Stimulated activated CD8-positive, alpha-beta memory T cell treated with anti-CD3 and anti-CD28 coated beads, Interleukin-4, amount 100 ng/mL, for 48 hours (primary cell): ENCODE results near the gene SLC6A9.

Source experiments
- DNase-seq: peaks from one replicate; pipeline ENCODE4 v3.0.0-alpha.2; 2020

SLC6A9 gene

DNA sequence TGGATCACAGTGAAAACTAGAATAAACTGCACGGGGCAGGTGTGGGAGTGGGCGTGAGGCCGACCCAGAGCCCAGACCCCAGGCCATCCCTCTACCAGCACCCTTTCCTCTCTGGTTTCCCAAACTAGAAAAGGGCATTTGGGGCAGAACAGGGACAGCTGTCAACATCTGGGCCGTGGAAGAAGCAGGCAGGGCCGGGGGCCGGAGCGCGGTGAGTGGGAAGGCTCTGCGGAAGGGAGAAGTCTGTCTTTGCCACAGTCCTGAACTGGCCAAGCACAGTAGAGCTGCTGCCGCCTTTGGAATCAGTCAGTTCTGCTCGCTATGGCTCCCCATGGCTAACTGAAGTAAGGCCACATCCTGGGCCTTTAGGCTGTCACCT is 33.3 kb downstream of the SLC6A9 start:
- no peak for DNase-seq

DNA sequence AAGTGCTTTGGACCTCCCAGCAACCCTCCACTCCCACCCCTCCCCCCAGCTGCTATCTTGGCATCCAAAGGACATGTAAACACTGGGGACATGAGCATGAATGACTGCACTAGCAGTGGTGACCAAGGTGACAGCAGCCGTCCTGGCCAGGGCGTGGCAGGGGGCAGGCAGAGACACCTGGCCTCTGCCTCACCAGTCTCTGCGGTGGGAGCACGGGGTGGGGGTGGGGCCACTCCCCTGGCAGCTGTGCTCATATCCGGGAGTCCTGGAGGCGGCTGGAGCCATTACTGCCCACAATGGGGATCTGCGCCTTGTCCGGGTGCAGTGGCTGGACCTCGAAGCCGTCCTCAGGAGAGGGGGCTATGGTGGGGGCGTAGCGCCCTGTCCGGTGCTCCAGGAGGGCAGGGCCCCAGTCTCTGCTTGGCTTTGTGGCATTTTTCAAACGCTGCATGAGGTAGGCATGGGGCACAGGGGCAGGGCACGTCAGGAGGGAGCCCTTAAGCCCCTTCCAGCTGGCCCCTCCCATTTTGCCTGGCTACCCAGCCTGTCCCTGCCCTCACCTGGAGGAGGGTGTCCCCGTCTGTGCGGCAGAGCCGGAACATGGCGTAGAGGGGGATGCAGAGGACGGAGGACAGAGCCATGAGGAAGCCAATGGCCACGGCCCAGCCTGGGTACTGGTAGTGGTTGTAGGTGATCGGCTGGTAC is 33.8 kb downstream of the SLC6A9 start:
- DNase-seq, result no peak

DNA sequence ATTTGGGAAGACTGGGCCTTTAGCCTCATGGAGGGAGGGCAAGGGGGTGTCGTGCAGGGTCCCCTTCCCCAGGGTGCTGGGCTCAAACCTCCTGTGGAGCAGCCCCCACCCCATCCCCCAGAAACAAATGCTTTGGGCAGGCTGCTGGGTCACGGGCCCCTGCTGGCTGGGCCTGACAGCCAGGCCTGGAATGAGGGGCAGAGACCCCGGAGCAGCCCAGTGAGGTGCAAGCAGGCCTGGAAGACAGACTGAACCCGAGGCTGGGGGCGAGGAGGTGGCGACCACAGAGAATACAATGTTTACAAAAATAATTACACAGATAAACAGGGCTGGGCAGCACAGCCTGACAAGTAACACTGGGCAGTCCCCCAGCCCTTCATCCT is 34.5 kb downstream of the SLC6A9 start:
- no peak for DNase-seq

DNA sequence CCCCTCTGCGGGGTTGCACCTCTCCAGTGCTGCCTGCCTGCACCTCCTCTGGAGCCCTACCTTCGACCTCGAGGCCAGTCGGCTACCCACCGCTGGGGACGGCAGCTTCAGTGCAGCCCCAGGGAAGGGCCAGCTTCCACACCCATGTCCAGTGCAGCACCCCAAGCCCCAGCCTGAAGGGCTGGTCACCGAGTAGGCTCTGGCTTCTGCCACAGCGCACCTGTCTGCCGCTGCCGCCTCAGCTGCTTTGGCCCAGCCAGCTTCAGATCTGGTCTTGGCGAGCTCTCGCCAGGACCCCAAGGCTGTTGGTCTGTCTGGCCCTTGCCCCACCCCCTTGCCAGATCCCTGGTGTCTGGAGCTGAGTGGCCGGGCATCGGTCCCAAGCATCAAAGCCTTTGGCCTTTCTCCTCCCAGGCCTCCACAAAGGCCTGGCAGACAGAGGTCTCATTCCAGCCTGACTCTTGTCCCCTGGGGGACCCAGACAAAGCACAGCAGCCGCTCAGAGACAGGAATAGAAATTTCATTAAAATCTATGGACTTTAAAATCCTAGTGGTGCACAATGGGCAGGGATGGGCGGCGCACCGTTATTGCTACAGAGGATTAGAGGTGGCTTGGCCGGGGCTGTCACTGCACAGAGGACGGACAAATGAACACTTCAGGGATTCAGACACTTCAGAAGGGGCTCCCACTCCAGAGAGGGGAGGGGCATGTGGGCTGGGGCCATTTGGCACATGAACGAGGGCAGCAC is 35.1 kb downstream of the SLC6A9 start:
- no peak for DNase-seq

DNA sequence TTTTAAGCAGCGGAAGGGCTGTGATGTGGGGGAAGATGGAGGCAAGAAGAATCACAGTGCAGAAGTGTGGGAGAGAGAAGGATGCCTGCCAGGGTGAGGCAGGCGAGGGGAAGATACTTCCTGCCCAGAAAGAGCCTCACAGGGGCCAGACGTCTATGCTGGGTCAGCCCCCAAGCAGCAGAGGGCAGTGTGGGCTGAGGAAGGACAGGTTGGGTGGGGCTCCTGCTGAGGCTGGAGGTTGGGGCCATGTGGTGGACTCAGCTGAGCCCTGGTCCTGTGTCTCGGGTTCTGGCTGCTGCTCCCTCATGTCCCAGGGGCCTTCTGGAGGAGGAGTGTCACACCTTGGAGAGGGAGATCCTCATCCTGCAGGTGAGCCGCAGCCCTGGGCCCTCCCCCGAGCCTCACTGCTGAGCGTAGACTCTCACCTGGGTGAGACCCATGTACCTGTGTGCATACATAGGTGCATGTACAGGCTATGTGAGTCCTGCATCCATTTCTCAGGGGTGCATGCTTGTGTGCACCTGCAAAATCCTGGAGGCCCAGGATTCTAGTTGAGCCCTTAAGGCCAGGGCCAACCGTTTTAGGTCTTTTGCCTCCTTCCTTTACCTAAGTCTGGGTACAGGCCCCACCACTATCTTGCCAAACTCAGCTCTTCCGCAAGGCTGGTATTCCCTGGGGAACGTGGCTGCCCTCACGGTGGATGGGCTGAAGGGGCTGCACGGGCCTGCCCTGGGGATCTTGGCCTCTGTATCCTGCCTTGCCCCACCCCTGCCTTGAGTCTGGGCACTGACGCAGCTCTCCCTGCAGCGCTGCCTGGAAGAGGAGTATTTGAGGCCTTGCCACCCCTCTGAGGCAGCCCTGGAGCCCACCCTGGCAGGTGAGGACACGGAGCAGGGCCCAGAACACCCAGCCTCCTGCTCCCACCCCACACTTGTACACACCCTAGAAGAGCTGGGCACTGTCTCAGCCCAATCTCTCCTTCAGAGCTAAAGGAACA is 36.2 kb downstream of the SLC6A9 start:
- DNase-seq, result no peak

DNA sequence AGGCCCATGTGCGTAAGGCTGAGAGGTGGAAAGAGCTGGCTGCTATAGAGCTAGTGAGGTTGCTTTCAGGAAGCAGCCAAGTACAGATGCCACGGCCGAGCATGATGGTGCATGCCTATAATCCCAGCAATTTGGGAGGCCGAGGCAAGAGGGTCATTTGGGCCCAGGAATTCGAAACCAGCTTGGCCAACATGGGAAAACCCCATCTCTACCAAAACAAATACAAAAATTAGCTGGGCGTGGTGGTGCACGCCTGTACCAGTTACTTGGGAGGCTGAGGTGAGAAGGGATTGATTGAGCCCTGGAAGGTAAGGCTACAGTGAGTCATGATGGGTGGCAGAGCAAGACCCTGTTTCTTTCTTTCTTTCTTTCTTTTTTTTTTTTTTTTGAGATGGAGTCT is 37.2 kb downstream of the SLC6A9 start:
- DNase-seq, result no peak

DNA sequence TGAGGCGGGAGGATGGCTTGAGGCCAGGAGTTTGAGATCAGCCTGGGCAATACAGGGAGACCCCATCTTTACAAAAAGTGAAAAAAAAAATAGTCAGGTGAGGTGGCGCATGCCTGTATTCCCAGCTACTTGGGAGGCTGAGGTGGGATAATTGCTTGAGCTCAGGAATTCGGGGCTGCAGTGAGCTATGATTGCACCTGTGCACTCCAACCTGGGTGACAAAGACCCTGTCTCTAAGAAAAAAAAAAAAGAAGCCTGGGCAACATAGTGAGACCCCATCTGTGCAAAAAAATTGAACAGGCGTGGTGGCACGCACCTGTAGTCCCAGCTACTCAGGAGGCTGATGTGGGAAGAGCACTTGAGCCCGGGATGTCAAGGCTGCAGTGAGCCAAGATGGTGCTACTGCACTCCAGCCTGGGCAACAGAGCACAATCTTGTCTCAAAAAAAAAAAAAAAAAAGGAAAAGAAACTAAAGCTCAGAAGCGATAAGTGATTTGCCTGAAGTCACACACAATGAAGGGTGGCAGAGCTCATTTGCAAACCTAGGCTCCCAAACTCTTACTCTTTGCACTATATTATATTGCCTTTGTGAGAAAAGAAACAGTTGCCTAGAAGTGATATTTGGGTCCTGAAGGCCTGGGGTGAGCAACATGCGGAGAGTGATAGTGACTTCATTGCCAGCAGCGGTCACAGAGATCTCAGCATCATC is 37.9 kb downstream of the SLC6A9 start:
- DNase-seq, result no peak

DNA sequence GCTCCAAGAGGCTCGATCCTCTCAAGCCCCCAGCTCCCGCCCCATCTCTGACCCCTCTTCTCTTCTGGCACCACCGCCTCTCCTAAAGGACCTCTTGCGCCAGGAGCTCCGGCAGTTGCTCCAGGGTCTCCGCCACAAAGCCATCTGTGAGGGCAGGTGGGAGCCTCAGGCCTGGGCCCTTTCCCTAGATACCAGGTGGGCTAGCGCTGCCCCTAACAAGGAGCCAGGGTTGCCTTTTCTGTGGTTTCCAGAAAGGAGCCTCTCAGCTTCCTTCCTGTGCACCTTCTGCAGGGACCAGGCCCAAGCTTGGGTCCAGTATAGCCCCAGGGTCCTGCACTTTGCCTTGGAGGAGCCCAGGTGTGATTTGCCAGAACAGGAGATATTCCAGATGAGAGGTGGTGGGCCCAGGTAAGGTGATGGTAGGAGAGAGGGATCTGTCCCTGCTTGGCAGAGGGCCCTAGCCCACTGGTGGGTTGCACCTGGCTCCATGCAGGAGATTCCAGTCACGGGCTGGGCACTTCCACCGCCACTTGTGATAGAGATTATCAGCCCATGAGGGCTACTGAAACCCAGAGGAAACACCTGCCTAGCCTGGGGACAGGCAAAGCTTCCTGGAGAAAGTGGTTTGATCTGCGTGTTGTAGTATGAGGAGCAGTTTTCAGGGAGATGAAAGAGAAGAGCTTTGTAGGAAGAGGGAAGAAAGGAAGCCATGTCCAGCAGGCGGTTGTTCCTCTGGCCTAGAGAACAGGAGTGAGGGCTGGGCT is 38.8 kb downstream of the SLC6A9 start:
- DNase-seq, result no peak

DNA sequence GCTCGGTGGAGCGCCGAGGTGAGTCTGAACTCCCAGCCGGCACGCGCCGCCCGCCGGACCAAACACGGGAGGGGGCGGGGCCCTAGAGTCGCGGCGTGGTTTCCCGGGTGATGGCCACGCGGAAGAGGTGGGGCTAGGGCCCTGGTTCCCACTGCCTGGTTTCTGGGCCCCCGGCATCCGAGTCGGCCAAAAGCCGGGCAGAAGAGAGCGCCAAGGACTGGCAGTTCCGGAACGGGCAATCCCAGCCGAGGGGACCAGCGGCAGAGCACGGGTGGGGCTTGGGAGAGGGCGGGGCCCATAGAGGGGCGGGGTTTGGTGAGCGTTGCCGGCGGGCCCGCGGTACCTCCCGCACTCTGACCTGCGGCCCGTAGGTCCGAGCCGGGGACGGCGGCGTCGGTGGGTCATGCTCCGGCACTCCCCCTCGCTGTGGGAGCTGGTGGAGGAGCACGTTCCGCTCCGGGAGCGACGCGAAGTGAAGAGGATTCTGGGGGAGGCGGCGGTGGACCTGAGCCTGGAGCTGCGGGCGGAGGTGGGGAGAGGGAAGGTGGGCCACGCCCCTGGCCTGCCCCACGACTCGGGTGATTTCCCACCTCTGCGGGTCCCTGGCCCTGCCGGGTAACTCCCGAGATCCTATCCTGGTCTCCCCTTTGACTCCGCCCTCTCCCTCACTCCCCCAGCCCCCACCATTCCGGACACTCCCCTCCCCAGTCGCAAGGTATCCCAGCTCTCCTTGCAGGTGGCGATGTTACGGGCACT is 39.6 kb downstream of the SLC6A9 start, which contains the start of gene CCDC24:
Gene CCDC24, plus strand, starts transcription at position 124 of the 756 bp plus-strand sequence. Its CDS starts 280 bp downstream, at position 404.
- peak; percentile 87 for DNase-seq

DNA sequence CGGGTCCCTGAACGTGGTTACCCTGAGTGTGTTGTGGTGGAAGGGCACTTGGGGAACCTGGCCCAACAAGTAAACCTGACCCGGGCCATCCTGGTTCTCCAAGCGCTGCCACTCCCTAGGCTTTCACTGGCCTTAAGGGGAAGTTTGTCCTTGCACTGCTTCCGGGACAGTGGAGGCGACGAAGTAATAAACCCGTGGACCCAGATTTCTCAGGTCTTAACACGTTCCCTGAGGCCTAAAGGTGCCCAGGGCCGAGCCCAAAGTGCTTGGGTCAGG is 40.1 kb downstream of the SLC6A9 start:
- no peak for DNase-seq

DNA sequence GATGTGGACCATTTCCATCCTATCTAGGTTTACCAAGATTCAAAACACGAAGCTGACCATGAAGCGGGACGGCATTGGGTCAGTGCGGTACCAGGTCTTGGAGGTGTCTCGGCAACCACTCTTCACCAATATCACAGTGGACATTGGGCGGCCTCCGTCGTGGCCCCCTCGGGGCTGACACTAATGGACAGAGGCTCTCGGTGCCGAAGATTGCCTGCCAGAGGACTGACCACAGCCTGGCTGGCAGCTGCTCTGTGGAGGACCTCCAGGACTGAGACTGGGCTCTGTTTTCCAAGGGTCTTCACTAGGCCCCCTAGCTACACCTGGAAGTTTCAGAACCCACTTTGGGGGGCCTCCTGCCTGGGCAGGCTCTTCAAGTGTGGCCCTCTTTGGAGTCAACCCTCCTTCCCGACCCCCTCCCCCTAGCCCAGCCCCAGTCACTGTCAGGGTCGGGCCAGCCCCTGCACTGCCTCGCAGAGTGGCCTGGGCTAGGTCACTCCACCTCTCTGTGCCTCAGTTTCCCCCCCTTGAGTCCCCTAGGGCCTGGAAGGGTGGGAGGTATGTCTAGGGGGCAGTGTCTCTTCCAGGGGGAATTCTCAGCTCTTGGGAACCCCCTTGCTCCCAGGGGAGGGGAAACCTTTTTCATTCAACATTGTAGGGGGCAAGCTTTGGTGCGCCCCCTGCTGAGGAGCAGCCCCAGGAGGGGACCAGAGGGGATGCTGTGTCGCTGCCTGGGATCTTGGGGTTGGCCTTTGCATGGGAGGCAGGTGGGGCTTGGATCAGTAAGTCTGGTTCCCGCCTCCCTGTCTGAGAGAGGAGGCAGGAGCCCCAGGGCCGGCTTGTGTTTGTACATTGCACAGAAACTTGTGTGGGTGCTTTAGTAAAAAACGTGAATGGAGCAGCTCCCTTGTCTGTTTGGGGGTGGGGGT is 40.7 kb downstream of the SLC6A9 start:
- DNase-seq, result no peak

DNA sequence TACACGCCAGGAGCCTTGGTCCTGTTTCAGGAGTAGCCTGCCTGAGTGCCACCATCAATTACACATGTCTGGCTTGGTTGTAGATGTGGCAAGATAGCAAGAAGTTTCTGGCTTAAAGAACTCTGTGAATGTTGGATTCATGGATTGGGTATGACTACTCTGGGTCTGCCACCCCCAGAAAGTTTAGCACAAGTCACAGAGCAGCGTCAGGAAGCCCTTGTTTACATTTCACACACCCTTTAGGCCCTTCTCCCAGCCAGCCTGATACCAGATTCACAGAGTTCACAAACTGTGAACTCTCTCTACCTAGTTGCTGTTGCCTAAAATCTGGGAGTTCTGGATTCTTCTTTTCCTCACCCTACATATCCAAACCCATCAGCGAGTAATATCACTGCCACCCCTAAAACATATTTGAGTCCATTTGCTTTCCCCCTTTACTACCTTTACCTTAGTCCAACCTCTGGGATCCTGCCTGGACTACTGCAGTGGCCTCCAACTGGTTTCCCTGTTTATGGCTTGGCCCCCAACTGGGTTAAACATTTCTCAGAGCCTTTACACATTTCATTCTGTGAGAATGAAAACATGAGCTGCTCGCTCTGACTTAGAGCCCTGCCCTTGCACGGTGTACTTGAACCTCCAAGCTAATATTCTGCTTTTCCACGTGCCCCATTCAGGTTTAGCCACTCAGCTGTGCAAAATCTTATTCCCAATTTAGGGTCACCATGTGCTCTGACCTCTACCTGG is 43.9 kb downstream of the SLC6A9 start:
- no peak for DNase-seq

DNA sequence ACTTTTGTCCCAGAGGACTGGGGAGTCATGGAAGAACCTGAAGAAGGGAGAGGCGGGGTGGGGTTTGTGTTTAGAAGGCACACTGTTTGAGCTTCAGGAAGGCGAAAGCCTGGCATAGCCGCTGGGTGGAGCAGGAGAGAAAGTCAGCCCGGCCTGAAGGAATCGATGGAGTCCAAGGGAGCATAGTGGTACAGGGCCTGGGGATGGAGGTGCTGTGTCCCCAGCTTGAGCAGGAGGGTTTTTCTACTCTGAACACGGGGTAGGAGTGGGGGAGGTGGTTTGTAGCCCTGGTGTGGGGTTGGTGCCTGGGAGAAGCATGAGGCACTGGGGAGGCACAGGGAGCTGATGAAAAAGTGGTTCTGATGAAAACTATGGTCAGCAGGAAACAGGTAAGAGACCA is 44.5 kb downstream of the SLC6A9 start:
- DNase-seq, result no peak

DNA sequence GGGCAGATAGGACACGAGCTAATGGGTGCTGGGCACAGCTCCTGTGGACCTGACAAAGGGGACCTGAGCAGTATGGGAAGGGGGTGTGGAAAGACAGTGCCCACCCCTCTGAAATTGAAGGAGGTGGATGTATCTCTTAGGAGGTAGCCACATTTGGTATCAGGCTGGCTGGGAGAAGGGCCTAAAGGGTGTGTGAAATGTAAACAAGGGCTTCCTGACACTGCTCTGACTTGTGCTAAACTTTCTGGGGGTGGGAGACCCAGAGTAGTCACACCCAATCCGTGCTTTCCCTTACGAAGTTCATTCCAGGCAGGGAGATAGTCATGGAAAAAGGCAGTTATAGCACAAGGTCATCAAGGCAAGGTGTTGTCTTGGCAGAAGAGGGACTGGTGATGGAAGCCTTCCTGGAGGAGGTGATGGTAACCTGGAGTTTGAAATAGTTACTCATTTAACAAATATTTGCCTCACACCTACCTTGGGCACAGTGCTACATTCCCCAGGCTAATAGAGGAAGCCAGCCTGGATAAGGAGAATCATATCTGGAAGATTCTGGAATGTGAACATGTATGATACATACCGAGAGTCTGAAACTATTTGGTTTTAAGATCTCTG is 45.2 kb downstream of the SLC6A9 start:
- DNase-seq, result no peak

DNA sequence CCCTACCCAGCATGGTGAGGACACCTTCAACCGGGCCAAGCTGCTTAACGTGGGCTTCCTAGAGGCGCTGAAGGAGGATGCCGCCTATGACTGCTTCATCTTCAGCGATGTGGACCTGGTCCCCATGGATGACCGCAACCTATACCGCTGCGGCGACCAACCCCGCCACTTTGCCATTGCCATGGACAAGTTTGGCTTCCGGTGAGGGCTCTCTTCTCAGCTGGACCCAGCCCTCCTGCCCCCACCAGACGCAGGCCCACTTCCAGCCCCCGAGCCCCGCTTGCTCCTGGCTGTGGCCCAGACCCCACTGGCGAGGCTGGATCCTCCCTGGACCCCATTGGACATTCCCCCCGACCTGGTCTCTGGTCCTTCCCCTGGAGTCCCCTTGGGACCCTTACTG is 46.4 kb downstream of the SLC6A9 start:
- no peak for DNase-seq

DNA sequence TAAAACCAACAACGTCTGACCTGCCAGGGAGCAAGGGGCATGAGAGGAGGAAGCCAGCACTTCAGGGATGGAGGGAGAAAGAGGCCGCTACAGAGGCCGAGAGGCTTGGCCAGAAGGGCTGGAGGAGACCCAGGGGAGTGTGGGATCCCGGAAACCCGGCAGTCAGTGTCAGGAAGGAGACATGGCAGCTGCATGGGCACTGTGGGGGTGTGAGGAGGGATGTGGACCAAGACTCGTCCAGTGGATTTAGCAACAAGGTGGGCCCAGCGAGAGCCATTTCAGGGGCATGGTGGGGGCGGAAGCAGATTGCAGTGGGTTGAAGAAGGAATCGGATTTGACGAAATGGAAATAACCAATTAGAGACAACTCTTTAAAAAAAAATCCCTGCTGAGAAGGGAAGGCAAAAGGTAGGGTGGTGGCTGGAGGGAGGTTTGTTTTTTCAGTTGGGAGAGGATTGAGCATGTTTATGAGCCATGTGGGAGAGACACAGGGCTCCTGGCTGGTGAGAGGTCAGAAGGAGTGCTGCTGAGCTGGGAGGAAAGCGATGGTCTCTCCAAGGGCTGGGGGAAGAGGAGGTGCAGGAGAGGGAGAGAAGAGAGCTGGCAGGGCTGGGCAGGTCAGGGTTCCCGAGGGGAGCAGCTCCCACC is 47.9 kb downstream of the SLC6A9 start:
- no peak for DNase-seq

DNA sequence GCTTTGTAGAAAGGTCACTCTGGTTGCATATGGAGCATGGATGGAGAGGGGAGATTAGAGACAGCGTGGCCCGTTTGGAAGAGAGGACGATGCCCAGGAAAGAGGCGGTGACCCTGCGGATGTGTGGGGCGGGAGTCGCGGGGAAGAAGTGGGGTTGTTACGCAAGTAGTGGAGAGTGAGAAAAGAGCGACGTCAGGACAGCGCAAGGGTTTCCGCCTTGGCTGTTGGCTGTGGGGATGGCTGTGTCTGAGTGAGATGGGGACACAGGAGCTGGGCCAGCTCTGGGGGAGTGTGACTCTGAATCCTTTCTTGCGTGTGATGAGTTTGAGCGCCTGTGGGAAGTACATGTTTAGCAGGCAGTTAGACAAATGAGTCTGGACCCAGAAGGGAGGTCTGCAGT is 48.5 kb downstream of the SLC6A9 start:
- DNase-seq, result no peak

DNA sequence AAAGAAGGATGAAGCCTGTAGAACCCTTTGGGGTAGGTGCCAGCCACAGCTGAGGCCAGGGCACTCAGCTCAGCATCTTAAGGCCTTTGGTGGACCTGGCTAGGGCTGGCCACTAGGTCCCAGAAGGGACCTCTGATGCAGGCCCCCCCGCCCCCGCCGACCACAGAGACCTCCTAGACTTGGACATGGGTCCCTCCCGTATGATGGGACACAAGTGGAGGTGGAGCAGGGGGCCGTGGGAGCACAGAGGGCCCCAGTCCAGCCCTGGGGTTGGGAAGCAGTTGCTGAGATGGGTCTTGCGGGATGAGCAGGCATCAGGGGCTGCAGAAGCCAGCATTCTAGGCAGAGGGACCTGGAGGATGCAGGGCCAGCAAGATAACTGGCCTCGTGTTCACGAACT is 49.0 kb downstream of the SLC6A9 start:
- DNase-seq, result no peak

DNA sequence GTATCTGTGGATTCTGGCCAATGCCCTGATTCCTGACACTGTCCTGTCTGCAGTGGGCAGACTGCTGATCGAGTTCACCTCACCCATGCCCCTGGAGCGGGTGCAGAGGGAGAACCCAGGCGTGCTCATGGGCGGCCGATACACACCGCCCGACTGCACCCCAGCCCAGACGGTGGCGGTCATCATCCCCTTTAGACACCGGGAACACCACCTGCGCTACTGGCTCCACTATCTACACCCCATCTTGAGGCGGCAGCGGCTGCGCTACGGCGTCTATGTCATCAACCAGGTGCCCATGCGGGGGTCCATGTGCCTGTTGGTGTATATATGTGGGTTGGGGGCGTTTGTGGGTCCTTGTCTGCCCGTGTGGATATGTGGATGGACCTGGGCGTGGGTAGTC is 49.6 kb downstream of the SLC6A9 start:
- DNase-seq, result no peak
